Muscle layer of colon (tissue), 2 donors: ENCODE measurements around the gene HOXA5.

Experiments
- H3K27ac ChIP-seq: one replicate; pipeline ENCODE4 v1.7.0; 2013; ENCODE audit warnings: low read depth, mild to moderate bottlenecking, low read length, moderate library complexity
- H3K27me3 ChIP-seq, 2 donors: one replicate each; pipeline ENCODE4 v1.7.0; 2013; ENCODE audit warnings: low read length in 2 of 2, mild to moderate bottlenecking in 2 of 2; ENCODE audit not compliant: insufficient read depth in 2 of 2, control insufficient read depth in 1 of 2
- H3K36me3 ChIP-seq: one replicate; pipeline ENCODE4 v1.7.0; 2013; ENCODE audit warnings: mild to moderate bottlenecking, low read length; ENCODE audit not compliant: insufficient read depth
- H3K4me1 ChIP-seq: one replicate; pipeline ENCODE4 v1.7.0; 2013; ENCODE audit warnings: mild to moderate bottlenecking, low read length; ENCODE audit not compliant: insufficient read depth
- H3K4me3 ChIP-seq, 2 donors: one replicate each; pipeline ENCODE4 v1.7.0; 2013; ENCODE audit warnings: low read length in 2 of 2, low read depth in 1 of 2, mild to moderate bottlenecking in 1 of 2, moderate library complexity in 1 of 2
- H3K9ac ChIP-seq: one replicate; pipeline ENCODE4 v1.7.0; 2013; ENCODE audit warnings: low read length
- H3K9me3 ChIP-seq: one replicate; pipeline ENCODE4 v1.7.0; 2013; ENCODE audit warnings: mild to moderate bottlenecking, low read length
- donor health status: abdominal sarcoma.
- donor health status: Adenocarcinoma of cecum.

HOXA5 gene

GRCh38 chr7:27161214-27161720, 17.8 kb upstream of the HOXA5 start:
- Histone ChIP-seq H3K9me3 (no peaks in the 10 kb centered on the region), H3K4me1 (peaks cover 6% of the 10 kb centered on the region), H3K9ac (peak overlapping the region; percentile 14), H3K4me3 (peak overlapping the region; percentile 38 to 71), H3K27ac (peak overlapping the region; percentile 64), H3K27me3 (peaks cover 0 to 13% of the 10 kb centered on the region in 2 donors), H3K36me3 (no peaks in the 10 kb centered on the region)

GRCh38 chr7:27160546-27161213, 17.2 kb upstream of the HOXA5 start:
- peaks cover 6% of the 10 kb centered on the region for H3K4me1 ChIP-seq
- peaks cover 0 to 13% of the 10 kb centered on the region in 2 donors for H3K27me3 ChIP-seq
- no peaks in the 10 kb centered on the region for H3K36me3 ChIP-seq
- H3K9me3 ChIP-seq = no peaks in the 10 kb centered on the region
- H3K4me3 ChIP-seq = peak overlapping the region; percentile 38 to 71
- H3K9ac ChIP-seq = peak overlapping the region; percentile 14
- peak overlapping the region; percentile 64 for H3K27ac ChIP-seq

- no peaks in the 10 kb centered on the region for H3K36me3 ChIP-seq
- H3K4me1 ChIP-seq = peaks cover 11% of the 10 kb centered on the region
- H3K4me3 ChIP-seq = peak overlapping the region; percentile 38 to 71
- no peaks in the 10 kb centered on the region for H3K9me3 ChIP-seq
- peak overlapping the region; percentile 64 for H3K27ac ChIP-seq
- H3K27me3 ChIP-seq = peaks cover 0 to 17% of the 10 kb centered on the region in 2 donors
- no peak overlapping the region for H3K9ac ChIP-seq
These were observed 16.7 kb upstream of the HOXA5 start for GRCh38 chr7:27160145-27160545.

GRCh38 chr7:27159266-27160144, 16.0 kb upstream of the HOXA5 start:
- Histone ChIP-seq H3K27me3 (peaks cover 0 to 12% of the 10 kb centered on the region in 2 donors), H3K36me3 (no peaks in the 10 kb centered on the region), H3K9me3 (no peaks in the 10 kb centered on the region), H3K27ac (no peak overlapping the region), H3K9ac (no peak overlapping the region), H3K4me3 (no peak overlapping the region), H3K4me1 (peaks cover 16% of the 10 kb centered on the region)

- no peaks in the 10 kb centered on the region for H3K36me3 ChIP-seq
- H3K27ac ChIP-seq = no peak overlapping the region
- no peaks in the 10 kb centered on the region for H3K9me3 ChIP-seq
- H3K9ac ChIP-seq = no peak overlapping the region
- H3K27me3 ChIP-seq = peaks cover 0 to 12% of the 10 kb centered on the region in 2 donors
- H3K4me1 ChIP-seq = peaks cover 23% of the 10 kb centered on the region
- no peak overlapping the region for H3K4me3 ChIP-seq
These were observed 15.2 kb upstream of the HOXA5 start for GRCh38 chr7:27158436-27159265.

- Histone ChIP-seq H3K27me3 (peaks cover 0 to 16% of the 10 kb centered on the region in 2 donors), H3K4me3 (no peak overlapping the region), H3K36me3 (no peaks in the 10 kb centered on the region), H3K27ac (no peak overlapping the region), H3K9ac (no peak overlapping the region), H3K4me1 (peaks cover 31% of the 10 kb centered on the region), H3K9me3 (no peaks in the 10 kb centered on the region)
These were observed 14.4 kb upstream of the HOXA5 start for GRCh38 chr7:27157702-27158431.

- Histone ChIP-seq H3K9ac (no peak overlapping the region), H3K9me3 (no peaks in the 10 kb centered on the region), H3K27me3 (peaks cover 0 to 19% of the 10 kb centered on the region in 2 donors), H3K4me1 (peaks cover 32% of the 10 kb centered on the region), H3K36me3 (no peaks in the 10 kb centered on the region), H3K4me3 (peak overlapping the region; percentile 82 to 96), H3K27ac (peak overlapping the region; percentile 98)
These were observed 13.6 kb upstream of the HOXA5 start for GRCh38 chr7:27156916-27157701.

GRCh38 chr7:27156508-27156898, 13.0 kb upstream of the HOXA5 start, which contains the start of gene HOXA7:
HOXA7 (minus strand) TSS chr7:27156675; CDS start chr7:27156545, 130 bp downstream.
- H3K9ac ChIP-seq = peak within 1 kb of the TSS; percentile 49
- peak within 1 kb of the TSS; percentile 82 to 96 for H3K4me3 ChIP-seq
- H3K36me3 ChIP-seq = no peaks in the 10 kb centered on the region
- H3K27me3 ChIP-seq = peaks cover 0 to 19% of the 10 kb centered on the region in 2 donors
- H3K4me1 ChIP-seq = peaks cover 32% of the 10 kb centered on the region
- H3K9me3 ChIP-seq = no peaks in the 10 kb centered on the region
- H3K27ac ChIP-seq = peak within 1 kb of the TSS; percentile 98

- peaks cover 0 to 19% of the 10 kb centered on the region in 2 donors for H3K27me3 ChIP-seq
- H3K4me1 ChIP-seq = peaks cover 32% of the 10 kb centered on the region
- no peaks in the 10 kb centered on the region for H3K9me3 ChIP-seq
These were observed 12.5 kb upstream of the HOXA5 start for GRCh38 chr7:27155816-27156507.

More at GRCh38 chr7:27155816-27156507, 12.5 kb upstream of the HOXA5 start:
- peak overlapping the region; percentile 49 for H3K9ac ChIP-seq
- H3K4me3 ChIP-seq = peak overlapping the region; percentile 82 to 96
- H3K27ac ChIP-seq = peak overlapping the region; percentile 98
- H3K36me3 ChIP-seq = no peaks in the 10 kb centered on the region
